CD8-positive, alpha-beta memory T cell (primary cell): ENCODE data around the gene ZNF554. TPM values are rescaled to one million over a fixed set of nuclear protein-coding genes. Genes with fewer than 3 reads are reported as not detected.
A peak's percentile ranks its signal among the peaks of the same experiment; 100 is the strongest.

Source experiments
- CTCF ChIA-PET: fragments of 350-600 bp; sonication (Branson Sonifier 250); formaldehyde crosslinking; loops from one replicate; lab custom pipeline; 2021; ENCODE audit warnings: antibody characterized with exemption; lab: Charles Lee
- POLR2A ChIA-PET: fragments of 350-600 bp; sonication (Branson Sonifier 250); formaldehyde crosslinking; loops from one replicate; lab custom pipeline; 2021; ENCODE audit warnings: antibody characterized with exemption; lab: Charles Lee
- DNase-seq, 5 donors: peaks; one replicate each; pipeline versions ENCODE4 v3.0.0 to v3.0.0-alpha.2; 2020 to 2022; ENCODE audit warnings: mixed read lengths in 1 of 5
- H3K27ac ChIP-seq: one replicate; pipeline ENCODE4 v1.7.0; 2013; ENCODE audit warnings: low read depth, mild to moderate bottlenecking, low read length, moderate library complexity
- H3K27me3 ChIP-seq: 2 replicates; pipeline ENCODE4 v1.7.0; 2013; ENCODE audit warnings: low read length, mild to moderate bottlenecking; ENCODE audit not compliant: insufficient read depth, poor library complexity, severe bottlenecking
- H3K36me3 ChIP-seq: 2 replicates; pipeline ENCODE4 v1.7.0; 2013; ENCODE audit warnings: mild to moderate bottlenecking, low read length, moderate library complexity; ENCODE audit not compliant: insufficient read depth
- H3K4me1 ChIP-seq: 2 replicates; pipeline ENCODE4 v1.7.0; 2013; ENCODE audit warnings: mild to moderate bottlenecking, low read length, moderate library complexity; ENCODE audit not compliant: insufficient read depth
- H3K4me3 ChIP-seq: 2 replicates; pipeline ENCODE4 v1.7.0; 2013; ENCODE audit warnings: mild to moderate bottlenecking, low read length
- H3K9me3 ChIP-seq: 2 replicates; pipeline ENCODE4 v1.7.0; 2013; ENCODE audit warnings: mild to moderate bottlenecking, low read length
- H3K27ac Mint-ChIP-seq, 8 donors: one replicate each; pipeline ENCODE4 v1.8.0; 2020 to 2021; ENCODE audit warnings: mixed read lengths in 8 of 8, mild to moderate bottlenecking in 6 of 8, inconsistent platforms in 3 of 8, moderate library complexity in 3 of 8
- H3K27me3 Mint-ChIP-seq, 2 donors: one replicate each; pipeline ENCODE4 v1.8.0; 2020 to 2021; ENCODE audit warnings: mixed read lengths in 2 of 2, mild to moderate bottlenecking in 1 of 2, moderate library complexity in 1 of 2
- H3K36me3 Mint-ChIP-seq, 3 donors: one replicate each; pipeline ENCODE4 v1.8.0; 2020 to 2021; ENCODE audit warnings: mixed read lengths in 3 of 3, inconsistent platforms in 1 of 3, mild to moderate bottlenecking in 1 of 3
- H3K4me1 Mint-ChIP-seq, 3 donors: one replicate each; pipeline ENCODE4 v1.8.0; 2020 to 2021; ENCODE audit warnings: mixed read lengths in 3 of 3, inconsistent platforms in 1 of 3, mild to moderate bottlenecking in 1 of 3
- H3K4me3 Mint-ChIP-seq, 7 donors: one replicate each; pipeline ENCODE4 v1.8.0; 2020 to 2021; ENCODE audit warnings: mixed read lengths in 7 of 7, mild to moderate bottlenecking in 6 of 7, moderate library complexity in 4 of 7, inconsistent platforms in 2 of 7
- H3K9me3 Mint-ChIP-seq, 5 donors: one replicate each; pipeline ENCODE4 v1.8.0; 2020 to 2022; ENCODE audit warnings: mixed read lengths in 5 of 5, mild to moderate bottlenecking in 3 of 5, moderate library complexity in 2 of 5, inconsistent platforms in 1 of 5
- polyA plus RNA-seq: library from polyadenylated mRNA; unstranded; fragments of 300-500 nt; fragmentation: Illumina TruSeq; gene quantifications from one replicate; pipeline ENCODE4 v1.2.3, GENCODE V29; 2021
- total RNA-seq, 2 experiments: library from RNA; stranded (reverse); gene quantifications; one replicate each; pipeline ENCODE4 v1.2.3, GENCODE V29; 2021

ZNF554 gene
- total and polyA plus RNA-seq, 3 experiments from 2014 or later: 2.1 to 5.7 (median 2.3) TPM

GRCh38 chr19:2811735-2812413 is 7.8 kb upstream of the ZNF554 start:
- Histone ChIP-seq H3K9me3 (no peaks in the 10 kb centered on the region), H3K4me1 (no peaks in the 10 kb centered on the region), H3K27me3 (no peaks in the 10 kb centered on the region), H3K36me3 (no peaks in the 10 kb centered on the region), H3K4me3 (no peak overlapping the region), H3K27ac (no peak overlapping the region)
- Mint-ChIP-seq H3K4me3 (no peak overlapping the region), H3K9me3 (no peaks in the 10 kb centered on the region), H3K36me3 (peaks cover 3 to 28% (median 7%) of the 10 kb centered on the region in 3 donors), H3K27ac (peak overlapping the region in 1 of 8 donors; percentile 47), H3K27me3 (no peaks in the 10 kb centered on the region), H3K4me1 (no peaks in the 10 kb centered on the region)
- ChIA-PET POLR2A (no interaction called here), CTCF (interaction anchor here (0.7 kb wide), 1 partner anchor 26 kb away, joined by 3 read pairs; no protein-coding TSS in a partner anchor)
- DNase-seq: no peak

- Histone ChIP-seq H3K27ac (no peak overlapping the region), H3K27me3 (no peaks in the 10 kb centered on the region), H3K9me3 (no peaks in the 10 kb centered on the region), H3K36me3 (no peaks in the 10 kb centered on the region), H3K4me3 (no peak overlapping the region), H3K4me1 (no peaks in the 10 kb centered on the region)
- H3K36me3 Mint-ChIP-seq: peaks cover 3 to 25% (median 7%) of the 10 kb centered on the region in 3 donors
- ChIA-PET CTCF (interaction anchor here (0.7 kb wide), 1 partner anchor 25 kb away, joined by 3 read pairs; no protein-coding TSS in a partner anchor), POLR2A (no interaction called here)
- H3K27me3 Mint-ChIP-seq: no peaks in the 10 kb centered on the region
- H3K4me3 Mint-ChIP-seq: no peak overlapping the region
- H3K4me1 Mint-ChIP-seq: no peaks in the 10 kb centered on the region
- H3K27ac Mint-ChIP-seq: peak overlapping the region in 1 of 8 donors; percentile 47
- no peaks in the 10 kb centered on the region for H3K9me3 Mint-ChIP-seq
- DNase-seq: no peak
These were observed 7.0 kb upstream of the ZNF554 start for GRCh38 chr19:2812414-2813234.

GRCh38 chr19:2813235-2814160 is 6.2 kb upstream of the ZNF554 start:
- no peaks in the 10 kb centered on the region for H3K4me1 Mint-ChIP-seq
- H3K27me3 Mint-ChIP-seq: no peaks in the 10 kb centered on the region
- H3K27ac Mint-ChIP-seq: no peak overlapping the region
- DNase-seq: no peak
- no peaks in the 10 kb centered on the region for H3K9me3 Mint-ChIP-seq
- no peaks in the 10 kb centered on the region for H3K9me3 ChIP-seq
- H3K4me3 ChIP-seq: no peak overlapping the region
- H3K27ac ChIP-seq: no peak overlapping the region
- no peaks in the 10 kb centered on the region for H3K4me1 ChIP-seq
- peaks cover 3 to 21% (median 7%) of the 10 kb centered on the region in 3 donors for H3K36me3 Mint-ChIP-seq
- ChIA-PET CTCF (no interaction called here), POLR2A (no interaction called here)
- H3K36me3 ChIP-seq: no peaks in the 10 kb centered on the region
- no peaks in the 10 kb centered on the region for H3K27me3 ChIP-seq
- no peak overlapping the region for H3K4me3 Mint-ChIP-seq

GRCh38 chr19:2814426-2814825 is 5.2 kb upstream of the ZNF554 start:
- Mint-ChIP-seq H3K36me3 (peaks cover 0 to 12% (median 0%) of the 10 kb centered on the region in 3 donors), H3K4me3 (no peak overlapping the region)
- no peak for DNase-seq

GRCh38 chr19:2815191-2815614 is 4.5 kb upstream of the ZNF554 start:
- peaks cover 0 to 1% (median under 1%) of the 10 kb centered on the region in 3 donors for H3K4me1 Mint-ChIP-seq
- Histone ChIP-seq H3K9me3 (no peaks in the 10 kb centered on the region), H3K4me1 (no peaks in the 10 kb centered on the region), H3K27me3 (no peaks in the 10 kb centered on the region), H3K27ac (no peak overlapping the region), H3K36me3 (no peaks in the 10 kb centered on the region), H3K4me3 (no peak overlapping the region)
- H3K4me3 Mint-ChIP-seq: no peak overlapping the region
- CTCF ChIA-PET: no interaction called here
- H3K36me3 Mint-ChIP-seq: peaks cover 0 to 8% (median 0%) of the 10 kb centered on the region in 3 donors
- no peaks in the 10 kb centered on the region for H3K9me3 Mint-ChIP-seq
- DNase-seq: no peak
- H3K27me3 Mint-ChIP-seq: no peaks in the 10 kb centered on the region
- POLR2A ChIA-PET: no interaction called here
- no peak overlapping the region for H3K27ac Mint-ChIP-seq

More at GRCh38 chr19:2814426-2814825, 5.2 kb upstream of the ZNF554 start:
- Mint-ChIP-seq H3K27ac (peak overlapping the region in 1 of 8 donors; percentile 91), H3K4me1 (no peaks in the 10 kb centered on the region), H3K9me3 (no peaks in the 10 kb centered on the region), H3K27me3 (no peaks in the 10 kb centered on the region)
- Histone ChIP-seq H3K27me3 (no peaks in the 10 kb centered on the region), H3K27ac (no peak overlapping the region), H3K9me3 (no peaks in the 10 kb centered on the region), H3K4me3 (no peak overlapping the region), H3K4me1 (no peaks in the 10 kb centered on the region), H3K36me3 (no peaks in the 10 kb centered on the region)
- POLR2A ChIA-PET: no interaction called here
- CTCF ChIA-PET: no interaction called here

- DNase-seq: no peak
- no peak overlapping the region for H3K27ac Mint-ChIP-seq
- POLR2A ChIA-PET: no interaction called here
- no peaks in the 10 kb centered on the region for H3K9me3 ChIP-seq
- H3K4me1 Mint-ChIP-seq: peaks cover 1 to 7% (median 4%) of the 10 kb centered on the region in 3 donors
- H3K27ac ChIP-seq: no peak overlapping the region
- no peaks in the 10 kb centered on the region for H3K9me3 Mint-ChIP-seq
- H3K27me3 ChIP-seq: no peaks in the 10 kb centered on the region
- CTCF ChIA-PET: no interaction called here
- H3K36me3 ChIP-seq: no peaks in the 10 kb centered on the region
- H3K4me1 ChIP-seq: no peaks in the 10 kb centered on the region
- no peaks in the 10 kb centered on the region for H3K27me3 Mint-ChIP-seq
- no peak overlapping the region for H3K4me3 Mint-ChIP-seq
- H3K36me3 Mint-ChIP-seq: peaks cover 0 to 7% (median 0%) of the 10 kb centered on the region in 3 donors
- no peak overlapping the region for H3K4me3 ChIP-seq
These were observed 3.7 kb upstream of the ZNF554 start for GRCh38 chr19:2815923-2816322.

- POLR2A ChIA-PET: no interaction called here
- H3K4me1 Mint-ChIP-seq: peaks cover 4 to 14% (median 6%) of the 10 kb centered on the region in 3 donors
- no peak overlapping the region for H3K27ac Mint-ChIP-seq
- Histone ChIP-seq H3K27ac (no peak overlapping the region), H3K9me3 (no peaks in the 10 kb centered on the region), H3K36me3 (no peaks in the 10 kb centered on the region), H3K27me3 (no peaks in the 10 kb centered on the region), H3K4me3 (no peak overlapping the region), H3K4me1 (no peaks in the 10 kb centered on the region)
- CTCF ChIA-PET: no interaction called here
- DNase-seq: no peak
- no peak overlapping the region for H3K4me3 Mint-ChIP-seq
- no peaks in the 10 kb centered on the region for H3K9me3 Mint-ChIP-seq
- peaks cover 0 to 4% (median 0%) of the 10 kb centered on the region in 3 donors for H3K36me3 Mint-ChIP-seq
- H3K27me3 Mint-ChIP-seq: no peaks in the 10 kb centered on the region
These were observed 3.0 kb upstream of the ZNF554 start for GRCh38 chr19:2816641-2817040.
